Stimulated activated CD8-positive, alpha-beta memory T cell treated with anti-CD3 and anti-CD28 coated beads, Interleukin-4, amount 100 ng/mL, for 48 hours (primary cell): Measurements from ENCODE around the gene BAG1.

Experiments used
- DNase-seq: peaks from one replicate; pipeline ENCODE4 v3.0.0-alpha.2; 2020

The BAG1 gene

DNA sequence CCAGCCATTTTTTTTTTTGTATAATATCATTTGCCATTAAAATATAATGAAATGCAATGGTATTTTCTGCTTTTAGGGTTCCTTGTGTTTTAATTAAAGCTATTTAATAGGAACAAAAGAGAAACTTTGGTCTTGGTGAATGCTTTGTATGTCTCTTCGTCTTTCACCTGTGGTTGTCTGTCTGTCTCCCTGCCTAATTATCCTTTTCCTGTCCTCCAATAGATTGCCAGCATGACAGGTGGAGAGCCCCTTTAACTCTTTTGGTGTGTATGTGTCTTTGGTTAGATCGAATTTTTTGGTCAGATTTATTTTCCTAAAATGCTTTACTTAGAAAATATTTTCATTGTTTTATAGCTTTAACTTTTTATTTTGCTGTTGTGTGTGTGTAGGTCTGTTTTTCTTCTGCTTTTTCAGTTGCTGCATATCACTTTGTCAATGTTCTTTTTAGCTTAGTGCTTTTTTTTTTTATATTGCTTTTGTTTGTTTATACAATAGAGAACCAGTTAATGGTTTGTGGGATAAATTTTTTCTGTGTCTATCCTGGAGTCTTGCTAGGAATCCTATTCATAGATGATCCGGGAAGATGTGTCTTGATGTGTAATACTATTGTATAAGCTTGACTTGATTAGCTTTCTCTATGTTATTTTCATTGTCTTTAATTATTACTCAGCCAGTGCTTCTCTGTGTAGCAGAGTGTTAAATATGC is 8.9 kb upstream of the BAG1 start:
- DNase-seq = no peak

DNA sequence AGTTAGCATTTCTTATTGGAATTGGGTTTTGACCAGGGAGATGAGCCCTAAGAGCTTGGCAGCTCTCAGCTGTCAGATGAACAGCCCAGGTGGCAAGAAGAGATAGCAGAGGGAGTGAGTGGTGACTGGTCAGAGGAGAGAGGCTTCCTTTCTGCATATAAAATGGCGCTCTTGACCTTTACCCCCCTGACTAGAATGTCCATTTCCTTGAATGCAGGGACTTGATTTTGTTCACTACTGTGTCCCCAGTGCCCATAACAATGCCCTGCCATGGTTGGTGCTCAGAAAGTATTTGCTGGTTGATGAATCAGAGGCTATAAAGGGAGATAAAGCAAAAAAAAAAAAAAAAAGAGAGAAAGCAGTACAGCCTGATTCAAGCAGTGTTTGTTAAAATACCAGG is 7.6 kb upstream of the BAG1 start:
- DNase-seq = no peak

DNA sequence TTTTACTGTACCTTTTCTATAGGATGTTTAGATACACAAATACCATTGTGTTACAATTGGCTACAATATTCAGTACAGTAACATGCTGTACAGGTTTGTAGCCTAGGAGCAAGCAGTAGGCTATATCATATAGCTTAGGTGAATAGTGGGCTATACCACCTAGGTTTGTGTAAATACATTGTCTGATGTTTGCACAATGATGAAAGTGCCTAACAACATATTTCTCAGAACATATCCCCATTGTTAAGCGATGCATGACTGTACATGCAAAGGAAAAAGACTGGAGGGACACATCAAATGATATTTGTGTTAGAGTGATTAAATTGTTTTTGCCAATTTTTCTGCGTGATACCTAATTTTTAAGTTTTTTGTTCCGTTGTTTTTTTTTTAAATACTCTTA is 5.6 kb upstream of the BAG1 start:
- DNase-seq = no peak

DNA sequence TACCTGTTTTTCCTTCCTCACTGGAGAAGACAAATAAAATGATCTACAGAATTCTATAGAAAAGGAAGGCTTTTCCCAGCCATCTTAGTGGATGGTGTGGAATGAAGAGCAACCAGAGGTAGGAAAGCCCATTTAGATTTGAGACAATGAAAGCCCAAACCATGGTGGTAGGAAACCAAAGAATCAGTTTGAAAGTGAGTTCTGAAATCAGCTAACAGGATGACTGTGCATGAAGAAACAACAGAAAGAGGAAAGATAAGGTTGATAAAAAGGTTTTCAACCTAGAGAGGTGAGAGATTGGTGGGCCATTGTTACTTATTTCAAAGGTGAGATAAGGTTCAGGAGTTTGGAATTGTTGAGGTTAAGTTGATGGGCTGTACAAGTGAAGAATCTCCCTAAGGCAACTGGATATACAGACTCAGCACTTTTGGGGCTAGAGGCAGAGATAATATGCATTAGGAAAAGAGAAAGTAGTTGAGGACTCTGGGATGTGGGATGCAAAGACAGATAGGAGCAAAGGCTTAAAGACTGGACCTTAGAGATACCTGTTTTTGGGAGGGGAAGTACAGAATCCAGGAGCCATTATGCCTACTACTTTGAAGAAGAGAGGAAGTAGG is 2.8 kb upstream of the BAG1 start:
- no peak for DNase-seq

DNA sequence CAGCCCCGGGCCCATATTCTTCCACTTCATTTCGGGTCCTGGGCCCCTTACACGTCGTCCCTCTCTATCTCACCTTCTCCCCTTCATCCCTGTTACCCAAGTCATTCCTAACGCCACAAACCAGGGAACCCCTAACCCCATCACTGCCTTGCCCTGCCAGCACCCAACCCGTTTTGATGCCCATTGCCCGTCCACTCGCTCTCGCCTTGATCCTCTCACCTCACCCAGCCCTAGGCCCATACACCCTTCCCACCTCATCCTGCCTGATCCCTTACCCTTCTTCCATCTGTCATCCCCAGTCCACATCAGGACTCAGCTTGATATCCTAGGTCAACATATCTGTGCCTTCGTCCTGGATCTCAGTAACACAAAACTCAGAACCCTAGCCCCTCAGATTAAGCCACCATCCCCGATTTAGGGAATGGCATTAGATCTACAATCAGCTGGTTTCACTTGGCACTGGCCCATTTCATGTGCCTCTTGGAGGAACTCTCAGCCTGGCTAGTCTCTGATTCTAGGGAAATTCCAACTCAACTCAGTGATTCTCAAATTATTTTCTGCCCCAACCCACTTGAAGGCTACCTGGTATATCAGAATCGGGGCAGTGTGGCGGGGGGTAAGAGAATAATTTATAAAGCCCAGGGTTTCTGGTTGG is 830 bp upstream of the BAG1 start:
- no peak for DNase-seq

DNA sequence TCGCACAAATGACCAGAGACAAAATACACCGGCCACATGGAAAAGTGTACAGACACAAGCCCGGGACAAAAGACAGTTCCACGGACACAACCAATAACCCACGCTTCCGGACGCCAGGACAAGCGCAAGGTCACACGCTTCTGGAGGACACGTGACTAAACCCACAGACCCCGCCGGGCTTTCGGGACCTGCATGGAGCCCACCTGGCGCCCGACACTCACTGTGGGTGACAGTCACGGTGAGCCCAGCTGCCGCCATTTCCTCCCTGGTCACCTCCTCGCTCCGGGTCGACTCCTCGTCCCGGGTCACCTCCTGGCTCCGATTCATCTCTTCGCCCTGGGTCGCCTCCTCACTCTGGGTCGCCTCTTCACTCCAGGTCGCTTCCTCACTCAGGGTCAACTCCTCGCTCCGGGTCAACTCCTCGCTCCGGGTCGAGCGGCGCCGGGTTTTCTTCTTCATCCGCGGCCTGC is 470 bp downstream of the BAG1 start:
- DNase-seq = peak; percentile 69

DNA sequence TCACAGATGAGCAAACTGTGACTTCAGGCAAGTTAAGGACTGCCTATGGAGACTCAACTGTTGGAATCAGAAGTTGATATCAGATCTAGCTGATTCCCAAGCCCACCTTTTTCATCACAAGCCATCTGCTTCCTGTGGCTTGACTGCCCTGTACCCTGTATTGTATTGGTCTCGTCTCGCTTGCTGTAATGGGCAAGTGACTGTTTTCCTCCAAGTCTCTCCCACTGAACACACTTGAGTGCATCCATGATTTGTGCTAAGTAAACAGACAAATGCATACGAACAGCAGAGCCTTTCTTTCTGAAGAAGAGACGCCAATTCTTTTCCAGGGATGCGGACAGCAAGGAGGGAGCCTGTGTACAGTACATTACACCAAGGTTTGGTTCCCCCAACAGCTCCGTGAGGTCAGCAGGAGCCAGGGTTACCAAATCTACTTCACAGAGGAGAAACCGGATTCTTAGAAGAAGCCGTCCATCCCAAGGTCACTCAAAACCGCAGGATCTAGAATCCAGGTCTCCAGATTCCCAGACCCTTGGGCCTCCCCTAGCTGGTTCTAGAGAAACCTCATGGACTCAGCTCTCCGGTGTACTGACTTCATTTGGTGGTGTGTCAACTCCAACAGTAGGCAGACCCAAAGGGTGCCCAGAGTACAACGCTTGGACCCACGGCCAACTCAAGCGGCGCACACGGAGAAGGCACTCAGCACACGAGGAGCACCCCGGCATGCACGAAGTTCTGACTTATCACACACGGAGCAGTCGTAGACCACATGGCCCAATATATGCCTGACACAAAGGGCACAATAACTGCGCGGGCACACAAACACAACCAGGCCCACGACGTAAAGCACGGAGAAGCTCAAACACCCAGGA is 1.1 kb downstream of the BAG1 start:
- no peak for DNase-seq

DNA sequence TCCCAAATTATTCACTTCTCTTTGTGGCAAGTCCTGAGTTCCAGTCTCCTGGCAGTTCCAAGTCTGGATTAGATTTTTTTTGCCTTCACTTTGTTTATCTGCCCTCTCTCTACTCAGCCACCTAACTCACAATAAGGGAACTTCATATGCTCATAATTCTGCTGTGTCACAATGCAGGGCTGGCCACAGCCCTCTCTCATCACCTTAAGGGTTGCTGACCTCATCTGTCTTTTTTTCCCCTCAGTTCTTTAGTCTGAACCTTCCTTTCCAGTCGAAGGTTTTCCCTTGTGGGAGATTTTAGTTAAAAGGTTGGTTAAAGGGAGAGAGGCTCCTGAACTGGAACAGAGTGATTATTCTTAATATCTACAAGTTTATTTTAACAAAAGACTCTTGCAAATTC is 4.1 kb downstream of the BAG1 start:
- peak; percentile 2 for DNase-seq

DNA sequence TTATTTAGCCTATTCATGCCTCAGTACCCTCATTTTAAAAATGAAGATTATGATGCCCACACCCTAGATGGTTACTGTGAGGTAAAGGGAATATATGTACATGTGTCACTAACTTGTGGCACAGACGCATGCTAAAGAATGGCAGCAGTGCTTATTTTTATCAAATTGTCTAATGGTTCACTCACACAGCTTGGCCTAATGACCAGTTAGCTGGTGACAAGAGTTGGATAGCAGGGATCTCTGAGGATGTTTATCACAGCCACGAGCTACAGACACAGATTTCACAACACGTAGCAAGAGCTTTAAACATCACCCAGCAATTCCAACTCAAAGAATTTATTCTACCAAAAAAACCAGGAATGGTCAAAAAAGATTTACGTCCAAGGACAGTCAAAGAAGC is 7.2 kb downstream of the BAG1 start:
- DNase-seq = no peak

DNA sequence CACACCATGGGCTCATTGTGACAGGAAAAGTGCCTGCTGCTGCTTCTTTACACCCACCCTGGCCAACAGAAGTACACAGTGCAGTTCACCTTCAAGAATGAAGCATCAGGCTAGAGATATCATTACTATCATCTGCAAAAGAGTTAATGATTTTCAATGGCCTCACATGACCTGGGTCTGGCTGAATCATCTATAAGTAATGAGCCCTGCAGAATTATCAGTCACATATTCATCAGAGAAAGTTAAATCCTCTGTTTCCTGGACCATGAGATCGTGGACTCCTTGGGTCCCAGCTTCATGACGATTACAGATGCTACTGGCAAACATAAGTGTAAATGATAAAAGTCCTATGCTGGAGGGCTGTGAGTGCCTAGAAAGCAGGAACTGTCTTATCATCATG is 8.3 kb downstream of the BAG1 start:
- DNase-seq = no peak

DNA sequence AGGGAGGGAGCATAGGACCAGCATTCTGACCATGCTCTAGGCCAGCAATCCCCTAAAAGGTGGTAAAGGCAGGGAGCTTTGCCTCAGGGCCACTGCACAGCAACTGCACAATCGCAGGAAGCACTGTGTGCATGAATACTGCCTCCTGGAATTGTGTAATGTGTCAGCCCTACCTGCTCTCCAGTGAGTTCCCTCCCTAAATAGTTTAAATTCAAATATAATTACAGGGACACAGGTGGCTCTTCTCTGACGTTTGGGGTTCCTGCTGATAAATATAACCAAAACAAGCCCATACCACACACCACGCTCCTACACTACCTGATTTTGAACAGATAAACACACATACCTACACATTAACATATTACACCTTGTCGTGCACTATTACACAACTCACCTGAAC is 9.0 kb downstream of the BAG1 start:
- DNase-seq = no peak

DNA sequence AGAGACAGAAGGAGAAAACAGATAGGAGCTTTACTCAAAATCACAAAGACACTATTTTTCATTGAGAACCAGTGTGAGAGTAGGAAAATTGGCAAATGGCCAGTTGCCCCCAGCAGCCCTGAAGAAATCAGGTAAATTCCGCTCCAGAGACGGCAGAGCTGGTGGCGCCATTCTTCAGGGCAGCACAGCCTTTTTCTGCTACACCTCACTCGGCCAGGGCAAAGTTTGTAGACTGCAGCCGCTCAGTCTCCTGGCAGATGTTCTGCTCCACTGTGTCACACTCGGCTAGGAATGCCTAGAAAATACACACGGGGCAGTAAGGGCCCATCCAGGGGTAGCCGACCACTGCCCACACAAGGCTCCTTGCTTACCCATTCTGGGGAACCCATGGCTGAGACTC is 9.5 kb downstream of the BAG1 start:
- DNase-seq = no peak

DNA sequence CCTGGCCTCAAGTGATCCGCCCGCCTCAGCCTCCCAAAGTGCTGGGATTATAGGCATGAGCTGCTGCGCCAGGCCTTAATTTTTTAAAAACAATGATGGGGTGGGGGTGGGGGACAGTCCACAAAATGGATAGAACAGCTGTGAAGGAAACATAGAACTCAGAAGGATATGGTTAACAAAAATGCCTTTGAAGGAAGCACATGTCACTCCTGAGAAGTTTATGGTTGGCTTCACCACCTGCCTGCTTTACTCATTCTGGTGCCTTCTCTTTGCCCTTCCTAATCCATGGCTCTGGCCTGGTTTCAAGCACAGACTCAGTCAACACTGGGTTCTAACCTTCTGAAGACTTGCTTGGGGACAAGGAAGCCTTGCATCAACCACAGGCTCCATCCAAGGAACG is 10.3 kb downstream of the BAG1 start:
- DNase-seq = no peak

DNA sequence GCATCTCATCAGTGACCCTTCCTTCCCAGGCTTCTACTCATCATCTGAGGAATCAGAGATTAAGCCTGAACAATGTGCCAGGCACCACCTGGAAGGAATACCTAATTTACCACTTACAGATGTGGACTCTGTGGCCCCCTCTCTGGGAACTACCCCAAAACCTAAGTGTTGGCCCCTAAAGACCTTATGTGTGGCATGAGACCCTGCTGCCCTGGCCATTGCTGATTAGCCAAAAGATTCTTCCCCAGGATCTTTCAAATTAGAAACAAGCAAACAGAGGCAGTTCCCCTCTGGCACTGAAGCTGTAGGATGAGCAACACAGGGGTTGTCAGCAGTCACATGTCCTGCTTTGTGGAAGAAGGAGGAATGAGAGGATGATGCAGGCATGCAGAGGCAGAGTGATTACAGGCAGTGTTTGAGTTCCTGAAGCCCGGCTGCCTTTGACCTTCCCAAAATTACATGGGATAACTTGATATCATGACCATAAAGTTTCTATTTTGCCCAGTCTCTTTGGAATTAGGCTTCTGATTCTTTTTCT is 14.0 kb downstream of the BAG1 start:
- no peak for DNase-seq

DNA sequence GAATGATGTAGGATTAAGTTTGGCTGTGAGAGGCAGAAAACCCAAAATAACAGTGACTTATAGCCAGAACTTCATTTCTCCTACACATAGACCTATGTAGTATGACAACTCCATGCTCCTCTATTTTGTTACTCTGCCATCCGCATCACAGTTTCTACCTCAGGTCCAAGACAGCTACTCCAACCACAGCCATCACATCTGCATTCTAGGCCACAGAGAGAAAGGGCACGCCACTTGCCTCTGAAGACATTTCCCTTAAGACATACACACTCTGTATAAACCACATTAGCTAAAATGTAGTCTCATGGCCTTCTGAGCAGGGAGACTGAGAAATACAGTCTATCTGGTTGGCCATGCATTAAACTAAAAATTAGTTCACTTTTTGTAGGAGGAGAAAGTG is 14.5 kb downstream of the BAG1 start:
- no peak for DNase-seq

DNA sequence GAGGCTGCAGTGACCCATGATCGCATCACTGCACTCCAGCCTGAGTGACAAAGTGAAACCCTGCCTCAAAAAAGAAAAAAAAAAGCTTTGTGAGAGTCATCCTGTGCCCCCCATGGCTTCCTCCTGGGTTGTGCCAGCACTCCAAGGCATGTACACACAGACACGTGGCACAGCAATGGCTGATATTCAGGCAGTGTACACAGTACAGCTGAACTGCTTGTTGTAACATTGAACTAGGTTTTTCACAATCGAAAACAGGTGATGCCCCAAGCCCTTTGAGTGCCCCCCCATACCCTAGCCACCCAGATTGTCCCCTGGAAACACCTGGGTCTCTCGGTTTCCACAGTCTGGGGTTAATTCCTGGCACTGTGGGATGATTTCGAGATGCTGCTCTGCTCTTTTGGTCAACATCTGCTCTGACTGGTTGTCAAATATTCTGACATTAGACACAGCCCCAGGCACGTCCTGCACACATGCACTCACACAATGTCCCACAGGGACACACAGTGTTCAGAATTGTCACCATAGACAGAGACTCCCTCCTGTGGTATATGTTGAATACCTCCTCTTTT is 15.3 kb downstream of the BAG1 start:
- no peak for DNase-seq

DNA sequence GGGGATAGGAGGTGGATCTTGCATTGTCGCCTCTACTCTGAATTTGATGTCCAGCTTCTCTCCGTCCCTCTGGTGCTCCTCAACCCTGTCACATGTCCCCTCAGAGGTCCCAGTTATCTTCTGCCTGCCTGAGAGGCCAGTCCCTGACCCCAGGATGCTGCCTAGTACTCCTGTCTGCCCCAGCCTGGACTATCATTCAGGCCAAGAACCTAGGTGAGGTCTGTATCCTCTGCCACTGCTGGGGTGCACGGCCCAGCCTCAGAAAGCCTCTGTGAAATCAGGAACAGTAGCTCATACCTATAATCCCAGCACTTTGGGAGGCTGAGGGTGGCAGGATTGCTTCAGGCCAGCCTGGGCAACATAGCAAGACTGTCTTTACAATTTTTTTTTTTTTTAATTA is 15.9 kb downstream of the BAG1 start:
- DNase-seq = no peak

DNA sequence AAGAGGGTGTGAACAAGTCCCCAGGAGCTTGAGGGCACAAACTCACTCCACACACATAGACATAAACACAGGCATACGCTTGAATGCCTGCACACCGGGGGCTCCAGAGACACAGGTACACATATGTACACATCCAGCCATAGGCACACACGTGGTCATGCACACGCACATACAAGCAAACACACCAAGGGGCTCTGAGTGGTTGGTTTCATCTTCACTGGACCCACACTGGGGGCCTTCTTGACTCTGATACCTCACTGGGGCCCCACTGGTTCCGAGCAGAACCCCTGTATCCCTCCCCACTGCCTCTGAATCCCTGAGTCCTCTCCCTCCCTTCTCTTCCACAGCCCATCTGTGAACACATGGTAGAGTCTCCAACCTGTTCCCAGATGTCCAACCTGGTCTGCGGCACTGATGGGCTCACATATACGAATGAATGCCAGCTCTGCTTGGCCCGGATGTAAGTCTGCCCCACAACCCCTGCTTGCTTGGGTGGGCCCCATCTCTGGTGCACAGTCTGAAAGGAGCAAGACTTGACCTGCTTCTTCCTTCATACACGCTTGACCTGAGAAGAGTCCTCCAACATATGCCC is 18.1 kb downstream of the BAG1 start:
- DNase-seq = no peak

DNA sequence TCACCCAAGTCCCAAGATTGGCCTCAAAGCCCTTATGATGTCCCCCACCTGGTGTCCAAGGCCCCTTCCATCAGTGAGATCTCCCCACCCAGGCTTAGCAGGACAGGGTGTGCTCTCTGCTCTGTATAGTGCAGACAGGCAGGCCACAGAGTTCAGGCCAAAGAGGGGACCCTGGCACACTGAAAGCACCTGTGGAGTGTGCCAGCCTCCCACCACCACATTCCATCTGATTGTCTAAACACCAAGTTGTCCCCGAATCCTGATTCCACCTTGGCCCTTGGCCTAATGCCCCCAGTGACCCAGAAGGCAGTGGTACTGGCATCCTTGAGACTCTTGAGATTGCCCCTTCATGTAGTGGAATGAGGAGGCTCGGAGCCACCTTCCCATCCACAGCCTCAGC is 19.2 kb downstream of the BAG1 start:
- DNase-seq = no peak

DNA sequence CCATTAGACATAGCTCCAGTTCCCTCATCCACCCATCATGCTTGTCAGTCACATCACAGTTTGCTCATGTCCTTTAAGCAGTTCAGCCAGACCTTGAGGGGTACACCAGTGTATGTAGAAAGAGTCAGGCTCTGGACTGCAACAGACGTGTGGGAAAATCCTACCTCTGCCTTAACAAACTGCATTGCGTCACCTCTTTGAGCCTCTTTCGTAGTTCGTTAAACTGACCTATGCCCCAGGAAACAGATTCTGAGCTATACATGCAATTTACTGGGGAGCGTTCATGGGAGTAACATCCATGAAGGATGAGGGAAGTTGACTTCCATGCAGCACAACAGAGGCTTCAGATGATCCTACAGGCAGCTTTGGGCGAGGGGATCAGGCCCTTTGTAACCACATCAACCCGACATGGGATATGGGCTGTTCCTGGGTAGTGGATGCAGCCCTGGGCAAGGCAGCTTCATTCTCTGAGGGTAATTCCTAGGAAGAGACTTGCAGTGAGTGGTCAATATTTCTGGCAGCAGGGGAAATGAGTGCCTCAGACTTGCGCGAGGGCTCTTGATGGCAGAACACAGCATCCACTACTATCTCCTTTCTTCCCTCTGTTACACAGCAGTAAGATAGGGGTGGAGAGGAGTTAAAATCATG is 20.2 kb downstream of the BAG1 start:
- no peak for DNase-seq

DNA sequence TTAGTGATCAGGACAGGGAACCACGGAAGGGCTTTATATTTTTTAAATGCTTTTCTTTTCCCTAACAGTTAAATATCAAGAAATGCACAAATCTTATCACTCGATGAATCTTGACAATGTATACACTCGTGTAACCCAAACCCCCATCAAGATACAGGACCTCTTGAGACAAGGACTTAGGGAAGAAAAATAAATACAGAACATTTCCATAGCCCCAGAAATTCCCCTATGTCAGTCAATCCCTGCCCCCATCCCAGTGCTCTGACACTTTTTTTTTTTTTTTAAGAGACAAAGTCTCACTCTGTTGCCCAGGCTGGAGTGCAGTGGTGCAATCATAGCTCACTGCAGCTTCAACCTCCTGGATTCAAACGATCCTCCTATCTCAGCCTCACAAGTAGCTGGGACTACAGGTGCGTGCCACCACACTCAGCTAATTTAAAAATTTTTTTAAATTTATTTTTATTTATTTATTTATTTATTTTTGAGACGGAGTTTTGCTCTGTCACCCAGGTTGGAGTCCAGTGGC is 21.8 kb downstream of the BAG1 start:
- no peak for DNase-seq

DNA sequence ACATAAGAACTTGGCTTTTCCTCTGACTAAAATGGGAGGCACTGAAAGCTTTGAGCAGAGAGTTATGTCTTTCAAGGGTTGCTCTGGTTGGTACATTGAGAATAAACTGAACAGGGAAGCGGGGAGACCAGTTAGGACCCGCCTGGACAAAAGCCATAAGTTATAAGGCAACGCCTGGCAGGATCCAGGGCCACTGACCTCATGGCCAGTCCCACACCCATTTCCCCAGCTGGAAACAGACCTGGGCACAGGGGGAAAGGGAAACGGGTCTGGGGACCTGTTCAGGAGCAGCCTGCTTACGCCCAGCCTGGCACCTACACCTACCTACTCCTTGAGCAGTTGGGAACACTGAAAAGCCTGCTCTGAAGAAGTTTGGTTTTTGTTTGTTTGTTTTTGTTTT is 23.2 kb downstream of the BAG1 start:
- DNase-seq = no peak
